ENCODE measurements around the gene SLC16A12.

Gene SLC16A12

DNA sequence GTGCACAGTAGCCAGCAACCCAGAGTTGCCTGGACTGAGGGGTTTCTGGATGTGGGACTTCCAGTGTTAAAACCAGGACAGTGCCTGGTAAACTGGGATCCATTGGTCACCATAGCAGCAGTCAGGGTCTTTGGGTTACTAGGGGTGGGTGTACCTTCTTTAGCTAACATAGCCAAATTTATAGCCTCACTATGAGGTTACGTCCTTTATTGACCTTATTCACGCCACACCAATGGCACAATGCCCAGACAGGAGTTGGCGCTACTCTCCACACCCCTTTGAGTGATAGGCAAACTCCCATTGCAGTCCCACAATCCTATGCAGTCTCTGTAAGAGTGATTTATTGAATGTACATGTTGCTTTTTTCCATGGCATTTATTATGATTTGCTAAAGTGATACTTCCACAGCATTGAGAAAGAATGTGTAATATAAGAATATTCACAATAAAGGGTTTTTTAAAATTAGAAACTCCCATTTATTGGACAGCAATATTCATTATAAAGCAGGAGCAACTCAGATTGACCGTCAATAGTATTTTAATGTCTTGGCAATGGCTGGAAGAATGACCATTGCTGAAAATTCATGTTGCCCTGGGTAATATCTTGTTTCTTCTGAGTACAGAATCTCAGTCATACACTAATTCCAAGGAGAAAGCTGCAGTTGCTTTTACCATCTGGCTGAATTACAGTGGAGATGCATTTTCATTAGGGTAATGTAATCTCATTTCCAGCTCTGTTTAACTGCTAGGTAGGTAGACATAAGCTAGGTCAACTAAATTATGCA lies 95.0 kb downstream of the SLC16A12 start:
- DNase-seq = no peak
- H3K4me3 ChIP-seq (ENCODE audit: low read depth, low read length) = no peak overlapping the region

DNA sequence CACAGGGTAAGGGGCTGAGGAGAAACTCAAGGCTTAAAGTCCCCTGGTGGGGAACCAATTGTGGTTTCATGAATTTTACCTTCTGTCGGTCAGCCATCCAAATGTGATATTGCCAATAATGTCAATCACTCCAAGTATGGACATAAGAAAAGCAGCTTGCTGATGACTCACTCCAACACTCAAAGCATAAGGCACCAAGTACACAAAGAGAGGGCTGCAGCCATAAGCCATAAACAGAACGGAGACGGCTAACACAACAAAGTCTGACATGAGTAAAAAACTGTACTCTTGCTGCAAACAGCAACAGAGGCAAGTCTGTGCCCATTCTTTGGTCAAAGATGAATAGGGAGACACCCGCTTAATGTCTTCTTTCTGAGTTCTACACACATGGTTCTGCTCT lies 96.9 kb downstream of the SLC16A12 start:
- no peaks in the 10 kb centered on the region; the same call in 1 of the 2 replicates for H3K27me3 ChIP-seq
- DNase-seq = no peak
- no peak for TF ChIP-seq CTCF (IDR thresholded peaks at IDR 0.05; ENCODE audit: low read depth, low read length)
- no peaks in the 10 kb centered on the region for H3K4me1 ChIP-seq
- no peak overlapping the region for H3K4me3 ChIP-seq (ENCODE audit: low read depth, low read length)
- no peaks in the 10 kb centered on the region for H3K36me3 ChIP-seq
- H3K9me3 ChIP-seq = no peaks in the 10 kb centered on the region

More for the DNA sequence above, 95.0 kb downstream of the SLC16A12 start:
- Histone ChIP-seq H3K4me1 (no peaks in the 10 kb centered on the region), H3K36me3 (no peaks in the 10 kb centered on the region), H3K27me3 (no peaks in the 10 kb centered on the region), H3K9me3 (no peaks in the 10 kb centered on the region)
- no peak for TF ChIP-seq CTCF (IDR thresholded peaks at IDR 0.05; ENCODE audit: low read depth, low read length)

GRCh38 chr10:89431977-89432376 lies 103.4 kb downstream of the SLC16A12 start:
- H3K27me3 ChIP-seq = no peaks in the 10 kb centered on the region; the same call in 1 of the 2 replicates
- no peaks in the 10 kb centered on the region for H3K36me3 ChIP-seq
- H3K4me3 ChIP-seq (ENCODE audit: low read depth, low read length) = no peak overlapping the region
- no peaks in the 10 kb centered on the region for H3K4me1 ChIP-seq
- H3K9me3 ChIP-seq = no peaks in the 10 kb centered on the region
- TF ChIP-seq CTCF (IDR thresholded peaks at IDR 0.05; ENCODE audit: low read depth, low read length) = no peak
- DNase-seq = no peak

DNA sequence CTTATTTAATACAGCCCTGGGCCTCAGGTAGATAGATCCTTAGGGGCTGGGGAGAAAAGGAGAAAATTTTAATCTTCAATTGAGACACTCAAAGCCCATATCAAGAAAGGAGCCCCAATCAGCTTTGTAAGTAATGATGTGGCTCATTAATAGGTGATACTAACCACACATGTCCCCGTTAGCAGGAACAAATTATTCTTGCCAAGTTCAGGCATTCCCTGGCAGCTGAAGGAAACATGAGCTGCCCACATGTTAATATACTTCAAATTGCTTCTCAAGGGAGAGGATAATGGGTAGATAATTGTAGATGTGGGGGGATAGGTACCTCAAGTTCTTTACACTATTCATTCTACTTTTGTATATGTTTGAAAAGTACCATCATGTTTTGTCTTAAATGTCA lies 106.5 kb downstream of the SLC16A12 start:
- DNase-seq = no peak
- no peaks in the 10 kb centered on the region for H3K9me3 ChIP-seq
- no peaks in the 10 kb centered on the region; the same call in 1 of the 2 replicates for H3K27me3 ChIP-seq
- H3K4me3 ChIP-seq (ENCODE audit: low read depth, low read length) = no peak overlapping the region
- no peaks in the 10 kb centered on the region for H3K4me1 ChIP-seq
- H3K36me3 ChIP-seq = no peaks in the 10 kb centered on the region
- no peak for TF ChIP-seq CTCF (IDR thresholded peaks at IDR 0.05; ENCODE audit: low read depth, low read length)

DNA sequence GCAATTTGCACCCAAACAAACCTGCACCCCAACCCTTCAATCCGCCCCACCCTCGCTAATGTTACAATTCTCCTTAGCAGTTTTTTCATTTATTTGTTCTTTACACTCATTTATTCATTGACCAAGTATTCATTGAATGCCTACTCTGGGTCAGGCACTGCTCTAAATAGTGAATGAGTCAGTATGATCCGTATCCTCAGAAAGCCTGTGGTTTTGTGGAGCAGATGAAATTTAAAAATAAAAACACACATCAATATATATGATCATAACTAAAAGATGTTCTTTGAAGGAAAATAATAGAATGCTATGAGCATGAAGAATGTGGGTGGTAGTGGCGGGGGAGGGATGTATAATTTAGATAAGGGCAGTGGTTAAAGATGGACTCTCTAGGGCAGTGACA lies 107.8 kb downstream of the SLC16A12 start:
- TF ChIP-seq CTCF (IDR thresholded peaks at IDR 0.05; ENCODE audit: low read depth, low read length) = no peak
- no peak for DNase-seq

GRCh38 chr10:89426230-89426868 lies 109.0 kb downstream of the SLC16A12 start:
- Histone ChIP-seq H3K4me1 (no peaks in the 10 kb centered on the region), H3K4me3 (ENCODE audit: low read depth, low read length) (no peak overlapping the region), H3K27me3 (no peaks in the 10 kb centered on the region), H3K36me3 (peaks cover 3% of the 10 kb centered on the region), H3K9me3 (no peaks in the 10 kb centered on the region)
- TF ChIP-seq CTCF (IDR thresholded peaks at IDR 0.05; ENCODE audit: low read depth, low read length) = peak; percentile 71
- DNase-seq = no peak

More for the DNA sequence above, 107.8 kb downstream of the SLC16A12 start:
- Histone ChIP-seq H3K4me3 (ENCODE audit: low read depth, low read length) (no peak overlapping the region), H3K9me3 (no peaks in the 10 kb centered on the region), H3K4me1 (no peaks in the 10 kb centered on the region), H3K27me3 (no peaks in the 10 kb centered on the region), H3K36me3 (no peaks in the 10 kb centered on the region)
